Middle frontal gyrus (tissue), 1 donor: ENCODE results near the gene TRIM36.

ENCODE experiments used
- DNase-seq: peaks from one replicate; pipeline ENCODE4 v3.0.0-alpha.2; 2015; ENCODE audit warnings: low spot score; ENCODE audit errors: extremely low spot score

The TRIM36 gene, protein sequence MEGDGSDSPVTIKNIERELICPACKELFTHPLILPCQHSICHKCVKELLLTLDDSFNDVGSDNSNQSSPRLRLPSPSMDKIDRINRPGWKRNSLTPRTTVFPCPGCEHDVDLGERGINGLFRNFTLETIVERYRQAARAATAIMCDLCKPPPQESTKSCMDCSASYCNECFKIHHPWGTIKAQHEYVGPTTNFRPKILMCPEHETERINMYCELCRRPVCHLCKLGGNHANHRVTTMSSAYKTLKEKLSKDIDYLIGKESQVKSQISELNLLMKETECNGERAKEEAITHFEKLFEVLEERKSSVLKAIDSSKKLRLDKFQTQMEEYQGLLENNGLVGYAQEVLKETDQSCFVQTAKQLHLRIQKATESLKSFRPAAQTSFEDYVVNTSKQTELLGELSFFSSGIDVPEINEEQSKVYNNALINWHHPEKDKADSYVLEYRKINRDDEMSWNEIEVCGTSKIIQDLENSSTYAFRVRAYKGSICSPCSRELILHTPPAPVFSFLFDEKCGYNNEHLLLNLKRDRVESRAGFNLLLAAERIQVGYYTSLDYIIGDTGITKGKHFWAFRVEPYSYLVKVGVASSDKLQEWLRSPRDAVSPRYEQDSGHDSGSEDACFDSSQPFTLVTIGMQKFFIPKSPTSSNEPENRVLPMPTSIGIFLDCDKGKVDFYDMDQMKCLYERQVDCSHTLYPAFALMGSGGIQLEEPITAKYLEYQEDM

DNA sequence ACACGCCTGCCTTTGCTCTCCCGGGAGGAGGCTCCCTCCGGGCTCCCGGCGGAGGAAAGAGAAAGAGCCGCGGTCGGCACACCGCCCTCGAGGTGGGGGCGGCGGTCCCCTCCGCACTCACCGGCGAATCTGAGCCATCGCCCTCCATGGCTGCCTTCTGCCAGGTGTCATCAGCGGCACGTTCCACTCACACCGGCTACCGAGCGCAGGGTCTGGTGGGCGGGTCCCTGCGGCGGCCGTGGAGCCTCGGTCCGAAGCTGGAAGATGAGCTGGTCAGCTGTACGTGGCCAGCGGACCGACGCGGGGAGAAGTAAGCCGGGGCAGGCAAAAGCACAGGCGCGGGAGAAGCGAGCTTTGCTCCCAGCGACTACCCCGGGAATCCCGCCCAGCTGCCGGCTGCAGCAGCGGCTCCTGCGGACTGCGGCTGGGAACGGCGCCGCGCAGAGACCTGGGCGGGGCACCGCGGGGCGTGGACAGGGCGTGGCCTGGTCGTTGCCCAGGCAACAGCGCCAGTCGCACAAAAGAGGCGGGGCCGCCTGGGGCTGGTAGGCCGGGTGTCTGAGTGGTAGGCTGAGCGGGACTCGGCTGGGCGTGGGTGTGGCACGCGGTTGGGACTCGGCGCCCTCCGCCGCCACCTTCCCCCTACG is at the start of gene TRIM36:
Gene TRIM36, minus strand, starts transcription at position 422 of the 647 bp plus-strand sequence. Its CDS starts 274 bp downstream, at position 148.
- peak; percentile 73 for DNase-seq

DNA sequence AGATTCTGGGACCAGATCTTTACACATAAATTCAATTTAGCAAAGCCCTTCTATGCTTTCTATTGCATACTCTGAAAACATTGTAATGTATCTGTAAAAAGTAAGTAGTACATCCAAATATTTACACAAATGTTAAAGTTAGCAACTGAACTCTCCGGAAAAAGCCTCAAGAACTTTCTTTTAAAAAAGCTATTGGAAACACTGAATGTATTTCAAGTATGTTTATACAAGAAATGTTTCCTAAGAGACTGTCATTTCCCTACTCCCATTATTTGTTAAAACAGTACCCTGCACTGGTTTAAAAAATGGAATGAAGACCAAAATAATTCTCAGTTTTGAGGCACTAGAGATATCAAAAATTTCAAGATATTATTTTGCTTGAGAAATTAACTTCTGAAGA is 44.8 kb upstream of the TRIM36 start:
- DNase-seq, result no peak

DNA sequence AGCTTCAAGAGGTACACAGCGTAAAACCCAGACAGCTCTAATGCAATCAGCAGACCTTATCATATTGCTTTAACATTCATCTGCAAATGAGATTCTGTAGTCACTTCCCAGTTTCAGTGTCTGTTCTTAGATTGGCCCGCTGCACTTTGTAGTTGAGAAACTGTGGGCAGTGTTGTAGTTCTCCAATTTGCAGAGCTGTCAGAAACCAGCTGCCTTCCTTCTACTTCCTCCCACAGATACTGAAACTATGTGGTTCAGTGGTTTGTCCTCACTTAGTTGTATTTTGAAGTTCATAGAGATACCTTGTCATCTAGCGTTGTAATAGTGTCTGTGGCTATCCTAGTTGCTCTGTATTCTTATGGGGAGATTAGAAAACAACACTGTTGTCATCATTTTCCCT is 39.6 kb upstream of the TRIM36 start:
- DNase-seq, result peak; percentile 43

DNA sequence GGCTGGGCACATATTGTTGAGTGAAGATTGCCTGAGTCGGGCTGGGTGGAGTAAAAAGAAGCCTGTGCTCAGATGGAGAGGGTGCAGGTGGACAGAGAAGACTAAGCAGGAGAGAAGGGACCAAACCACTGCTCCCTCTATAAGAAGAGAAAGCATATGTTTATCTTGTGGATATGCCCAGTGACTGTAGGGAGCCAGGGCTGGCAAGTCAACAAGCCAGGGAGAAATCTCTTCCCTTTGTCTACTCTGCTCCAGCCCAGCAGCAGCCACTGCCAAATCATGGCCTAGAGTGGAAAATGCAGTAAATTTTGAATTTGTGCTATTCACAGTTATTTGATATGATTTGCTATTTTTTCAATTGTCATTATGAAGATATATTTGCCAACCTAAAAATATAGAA is 33.2 kb upstream of the TRIM36 start:
- DNase-seq, result no peak

DNA sequence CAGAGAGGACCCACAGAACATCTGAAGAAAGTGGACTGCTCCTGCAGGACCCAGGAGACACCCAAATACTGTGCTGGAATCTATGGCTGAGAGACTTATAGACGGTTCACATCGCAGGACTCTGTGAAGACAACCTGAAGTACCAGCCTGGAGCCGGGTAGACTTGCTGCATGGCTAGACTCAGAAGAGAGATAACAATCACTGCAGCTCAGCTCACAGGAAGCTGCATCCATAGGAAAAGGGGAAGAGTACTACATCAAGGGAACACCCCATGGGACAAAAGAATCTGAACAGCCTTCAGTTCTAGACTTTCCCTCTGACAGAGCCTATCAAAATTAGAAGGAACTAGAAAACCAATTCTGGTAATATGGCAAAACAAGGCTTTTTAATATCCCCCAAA is 26.5 kb upstream of the TRIM36 start:
- no peak for DNase-seq

DNA sequence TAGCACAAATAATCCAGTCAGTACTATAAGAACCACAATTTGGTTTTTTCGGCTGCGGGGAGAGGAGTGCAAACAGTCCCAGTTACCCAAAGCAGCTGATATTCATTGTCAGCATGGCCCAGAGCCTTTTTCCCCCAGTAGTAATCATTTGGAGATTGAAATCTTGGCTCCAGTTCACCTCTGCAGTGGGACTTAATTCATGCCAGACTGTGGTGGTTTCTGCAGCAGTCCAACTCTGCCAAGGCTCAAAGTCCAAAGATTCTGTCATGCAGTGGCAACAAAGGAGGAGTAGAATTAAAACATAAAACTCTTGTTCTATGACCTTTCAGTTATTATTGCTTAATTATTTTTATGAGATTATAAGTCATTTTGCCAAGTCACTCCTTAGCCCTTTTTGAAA is 25.0 kb upstream of the TRIM36 start:
- no peak for DNase-seq

DNA sequence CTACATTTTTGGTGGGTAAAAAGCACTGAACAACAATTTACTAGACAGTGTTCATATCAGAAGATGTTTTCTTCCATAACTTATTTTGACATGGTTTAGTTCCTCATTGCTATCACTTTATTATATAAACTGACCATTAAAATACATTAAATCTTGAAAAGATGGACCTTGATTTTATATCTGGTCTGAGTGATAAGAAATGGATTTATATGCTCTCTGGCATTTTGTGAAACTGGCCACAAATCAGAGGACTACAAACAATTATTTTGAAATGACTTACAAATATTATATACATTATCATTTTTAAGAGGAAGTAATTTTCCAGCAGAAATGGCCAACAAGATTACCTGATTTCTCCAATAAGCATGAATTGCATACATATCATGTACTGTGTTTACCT is 23.6 kb upstream of the TRIM36 start:
- no peak for DNase-seq

DNA sequence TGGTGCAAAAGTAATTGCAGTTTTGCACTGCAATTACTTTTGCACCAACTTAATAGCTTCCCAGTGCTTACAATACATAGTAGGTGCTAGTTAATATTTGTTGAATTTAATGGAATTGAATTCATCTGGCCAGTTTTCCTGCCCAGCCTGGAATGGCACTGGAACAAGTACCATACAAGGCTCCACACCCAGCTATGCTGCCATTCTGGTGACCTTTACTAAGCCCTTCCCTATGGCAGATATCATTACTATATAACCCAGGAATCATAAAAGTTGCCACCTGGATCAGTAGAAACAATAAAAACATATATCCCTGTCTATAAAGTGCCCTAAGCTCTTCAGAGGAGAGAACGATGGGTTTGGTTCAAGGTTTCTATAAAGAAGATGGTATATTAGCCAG is 22.4 kb upstream of the TRIM36 start:
- DNase-seq, result no peak

DNA sequence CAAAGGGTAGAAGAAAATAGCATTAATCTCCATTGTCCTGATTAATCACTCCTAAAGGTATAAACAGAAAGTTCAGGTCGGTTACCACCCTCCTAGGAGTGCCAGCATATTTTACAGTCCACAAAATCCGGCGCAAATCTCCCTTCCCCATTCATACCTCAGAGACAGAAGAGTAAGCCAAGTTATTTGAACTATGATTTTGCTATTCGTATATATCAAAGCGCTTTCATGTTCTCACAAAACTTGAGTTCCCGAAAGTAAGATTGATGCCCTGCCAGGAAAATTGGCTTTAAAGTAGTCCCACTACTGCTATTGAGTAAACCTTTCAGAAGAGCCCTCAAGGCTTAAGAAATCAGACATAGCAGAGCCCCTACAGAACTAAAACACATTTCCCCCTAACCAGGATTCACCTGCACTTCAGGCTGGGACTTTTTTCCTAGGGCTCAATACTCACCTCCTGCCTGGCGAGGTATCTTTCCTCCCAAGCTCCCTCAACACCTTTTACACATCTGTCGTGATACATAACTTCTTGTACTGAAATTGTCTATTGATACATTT is 21.8 kb upstream of the TRIM36 start:
- no peak for DNase-seq

DNA sequence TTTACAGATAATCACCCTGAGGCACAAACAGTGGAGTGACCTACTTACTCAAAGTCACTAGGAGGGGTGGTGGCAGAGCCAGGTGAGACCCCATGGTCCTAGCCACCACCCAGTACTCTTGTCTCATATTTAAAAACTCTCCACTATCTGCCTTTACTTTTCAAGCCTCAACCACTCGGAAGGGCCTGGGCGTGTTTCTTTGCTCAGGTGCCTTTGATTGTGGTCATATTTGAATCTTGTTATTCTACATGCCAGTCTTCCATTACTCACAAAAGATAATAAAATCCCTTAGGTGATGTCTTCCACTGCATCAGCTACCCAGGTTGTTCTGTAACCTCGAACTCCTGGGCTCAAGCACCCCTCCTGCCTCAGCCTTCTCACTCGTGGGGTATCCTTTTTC is 20.7 kb upstream of the TRIM36 start:
- DNase-seq, result no peak

DNA sequence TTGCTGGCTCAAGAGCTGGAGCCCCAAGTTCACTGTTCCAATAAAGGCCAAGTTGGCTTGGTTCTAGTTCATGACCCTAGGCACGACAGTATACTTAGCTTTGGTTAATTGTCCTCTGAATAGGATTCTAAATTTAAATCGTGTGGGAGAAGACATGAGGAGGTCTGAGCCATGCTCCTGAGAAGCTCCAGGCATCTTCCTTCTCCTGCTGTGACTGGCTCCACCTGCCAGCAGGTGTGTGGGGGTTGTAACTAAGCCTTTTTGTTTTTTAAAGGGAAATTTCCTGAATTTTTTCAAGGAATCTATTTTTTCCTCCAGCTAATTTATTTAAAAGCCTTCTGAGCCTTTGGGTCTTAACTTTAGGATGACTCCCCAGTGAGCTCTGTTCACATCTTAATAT is 20.2 kb upstream of the TRIM36 start:
- no peak for DNase-seq

DNA sequence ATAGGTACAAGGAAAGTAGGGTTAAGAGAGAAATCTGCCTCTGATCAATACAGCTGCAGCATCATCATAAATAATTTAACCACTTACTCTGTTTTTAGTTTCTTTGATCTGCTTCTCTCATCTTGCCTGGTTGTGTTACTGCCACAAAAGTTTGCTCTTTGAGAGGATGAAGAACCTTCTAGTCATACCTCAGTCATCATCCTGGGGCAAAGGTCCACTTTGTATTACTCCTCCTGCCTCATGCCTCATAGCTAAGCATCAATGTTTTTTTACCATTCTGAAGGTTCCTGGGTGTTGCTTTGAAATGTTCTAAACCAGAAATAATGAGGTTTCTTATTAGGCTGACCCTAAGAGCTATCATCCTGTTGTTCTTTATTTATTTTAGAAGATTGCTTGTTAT is 17.1 kb upstream of the TRIM36 start:
- DNase-seq, result no peak

DNA sequence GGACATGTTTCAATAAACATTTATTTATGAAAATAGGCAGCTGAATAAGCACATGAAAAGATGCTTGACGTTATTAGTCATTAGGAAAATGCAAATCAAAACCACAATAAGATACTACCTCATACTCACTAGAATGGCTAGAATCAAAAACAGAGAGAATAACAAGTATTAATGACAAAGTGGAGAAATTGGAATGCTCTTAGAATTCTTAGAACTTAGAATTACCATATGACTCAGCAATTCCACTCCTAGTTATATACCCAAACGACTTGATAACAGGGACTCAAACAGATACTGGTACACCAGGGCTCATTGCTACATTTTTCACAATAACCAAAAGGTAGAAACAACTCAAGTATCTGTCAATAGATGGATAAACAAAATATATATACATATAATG is 15.1 kb upstream of the TRIM36 start:
- no peak for DNase-seq

DNA sequence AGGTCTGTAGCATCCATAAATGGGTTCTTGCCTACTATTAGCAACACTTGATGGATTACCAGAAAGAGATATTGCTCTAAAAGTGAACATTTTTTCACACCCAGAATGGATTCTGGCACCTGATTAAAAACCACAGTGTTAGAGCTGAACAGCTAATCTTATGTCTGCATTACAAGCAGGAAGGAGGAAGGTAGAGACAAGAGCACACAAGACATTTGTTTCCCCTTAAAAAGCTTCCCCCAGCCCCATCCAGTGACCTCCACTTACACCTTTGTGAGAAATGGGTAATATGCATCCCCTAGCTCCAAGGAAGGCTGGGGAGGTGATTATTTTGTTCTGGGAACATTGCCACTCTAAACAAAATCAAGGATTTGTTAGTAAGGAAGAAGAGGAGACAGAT is 12.0 kb upstream of the TRIM36 start:
- no peak for DNase-seq

DNA sequence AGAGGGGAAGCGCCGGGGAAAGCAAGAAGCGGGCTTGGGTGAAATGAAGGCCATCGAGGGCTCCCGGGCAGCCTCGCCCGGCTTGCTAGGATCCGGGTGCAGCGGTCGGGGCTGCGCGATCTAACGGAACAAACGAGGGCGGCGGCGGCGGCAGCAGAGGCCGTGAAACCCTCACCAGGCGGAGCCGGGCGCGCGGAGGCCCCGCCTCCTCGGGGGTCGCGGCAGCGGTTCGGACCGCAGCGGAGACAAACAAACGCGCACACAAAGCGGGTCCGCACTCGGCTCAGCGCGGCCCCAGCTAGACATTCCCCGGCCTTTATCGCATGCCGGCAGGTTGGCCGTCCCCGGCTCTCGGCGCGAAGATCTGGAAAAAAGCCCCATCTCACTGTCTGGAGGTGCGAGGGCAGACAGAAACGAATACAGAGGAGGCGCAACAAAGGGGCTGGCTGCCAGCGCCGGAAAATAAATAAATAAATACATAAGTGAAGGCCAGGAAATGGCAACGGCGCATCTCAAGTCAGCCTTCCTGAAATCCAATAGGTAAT is 10.5 kb upstream of the TRIM36 start:
- no peak for DNase-seq

DNA sequence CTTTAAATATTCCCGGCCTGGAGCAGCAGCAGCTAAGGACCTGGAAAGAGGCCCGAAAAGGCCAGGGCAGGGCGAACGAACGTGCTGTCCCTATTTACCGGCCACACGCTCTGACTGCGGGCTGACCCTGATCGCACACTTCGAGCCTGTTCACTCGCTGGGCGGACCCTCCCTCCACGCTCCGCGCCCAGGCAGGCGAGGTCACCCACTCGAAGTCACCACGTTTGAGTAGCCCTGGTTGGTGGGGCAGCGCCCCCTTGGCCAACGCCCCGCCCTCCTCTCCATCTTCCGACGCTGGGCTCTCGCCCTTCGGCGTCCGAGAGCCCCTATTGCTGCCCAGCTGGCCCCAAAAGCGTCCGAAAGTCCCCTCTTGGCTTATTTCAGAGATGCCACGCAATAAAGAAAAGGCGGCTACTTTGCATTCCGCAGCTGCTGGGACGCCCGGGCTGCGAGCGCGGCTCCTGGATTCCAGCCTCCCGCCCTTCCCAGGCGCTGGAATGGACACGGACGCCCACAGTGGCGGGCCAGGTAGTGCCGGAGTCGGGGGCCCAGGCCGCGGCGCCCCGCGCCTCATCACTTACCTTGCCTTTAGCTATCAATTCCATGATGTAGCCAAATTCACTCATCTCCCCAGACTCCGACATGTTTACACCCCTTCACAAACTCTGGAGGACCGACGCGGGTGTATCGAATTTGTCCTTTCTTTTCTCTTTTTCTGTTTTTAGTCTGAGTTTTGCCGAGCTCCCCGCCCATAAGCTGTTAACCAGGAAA is 9.9 kb upstream of the TRIM36 start:
- DNase-seq, result no peak

DNA sequence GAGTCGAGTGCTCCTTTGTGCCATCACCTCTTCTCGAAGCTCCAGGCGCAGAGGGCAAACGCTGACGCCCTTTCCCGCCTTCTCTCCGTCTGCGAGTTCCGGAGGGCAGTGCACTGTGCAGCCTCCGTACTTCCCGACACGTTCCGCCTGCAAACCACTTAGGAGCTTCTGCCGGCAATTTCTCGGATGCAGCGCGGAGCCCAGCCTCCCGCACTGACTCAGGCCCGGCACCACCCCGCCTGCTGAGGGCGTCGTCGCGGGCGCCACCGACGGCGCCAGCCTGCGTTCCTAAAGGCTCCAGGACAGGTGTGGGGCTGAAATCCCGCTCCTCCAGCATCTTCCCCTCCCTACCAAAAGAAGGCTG is 9.3 kb upstream of the TRIM36 start:
- no peak for DNase-seq

DNA sequence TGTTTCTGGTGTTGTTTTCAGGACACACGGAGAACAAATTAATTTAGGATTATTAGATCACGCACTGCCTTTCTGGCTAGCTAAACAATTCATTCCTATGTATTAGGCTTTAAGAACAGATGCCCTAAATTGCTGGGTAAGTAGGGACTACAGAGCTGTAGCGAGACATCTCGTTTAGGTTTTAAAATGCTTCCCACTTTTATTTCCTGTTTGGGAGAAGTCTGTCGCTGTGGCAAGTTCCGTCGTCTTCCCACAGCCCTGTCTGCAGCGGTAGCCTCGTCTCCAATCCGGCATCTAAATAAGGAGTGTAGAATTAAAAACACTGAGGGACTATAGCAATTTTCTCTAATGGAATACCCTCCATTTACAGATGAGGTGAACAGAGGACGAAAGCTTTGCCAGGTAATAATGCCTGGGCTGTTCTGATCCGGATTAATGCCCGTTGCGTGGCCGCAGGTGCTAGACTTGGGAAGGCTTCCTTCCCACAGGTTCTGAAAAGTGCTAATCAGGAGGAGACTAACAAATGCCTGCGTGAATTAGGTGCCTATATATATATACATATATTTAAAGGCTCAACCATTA is 1.3 kb upstream of the TRIM36 start:
- no peak for DNase-seq

DNA sequence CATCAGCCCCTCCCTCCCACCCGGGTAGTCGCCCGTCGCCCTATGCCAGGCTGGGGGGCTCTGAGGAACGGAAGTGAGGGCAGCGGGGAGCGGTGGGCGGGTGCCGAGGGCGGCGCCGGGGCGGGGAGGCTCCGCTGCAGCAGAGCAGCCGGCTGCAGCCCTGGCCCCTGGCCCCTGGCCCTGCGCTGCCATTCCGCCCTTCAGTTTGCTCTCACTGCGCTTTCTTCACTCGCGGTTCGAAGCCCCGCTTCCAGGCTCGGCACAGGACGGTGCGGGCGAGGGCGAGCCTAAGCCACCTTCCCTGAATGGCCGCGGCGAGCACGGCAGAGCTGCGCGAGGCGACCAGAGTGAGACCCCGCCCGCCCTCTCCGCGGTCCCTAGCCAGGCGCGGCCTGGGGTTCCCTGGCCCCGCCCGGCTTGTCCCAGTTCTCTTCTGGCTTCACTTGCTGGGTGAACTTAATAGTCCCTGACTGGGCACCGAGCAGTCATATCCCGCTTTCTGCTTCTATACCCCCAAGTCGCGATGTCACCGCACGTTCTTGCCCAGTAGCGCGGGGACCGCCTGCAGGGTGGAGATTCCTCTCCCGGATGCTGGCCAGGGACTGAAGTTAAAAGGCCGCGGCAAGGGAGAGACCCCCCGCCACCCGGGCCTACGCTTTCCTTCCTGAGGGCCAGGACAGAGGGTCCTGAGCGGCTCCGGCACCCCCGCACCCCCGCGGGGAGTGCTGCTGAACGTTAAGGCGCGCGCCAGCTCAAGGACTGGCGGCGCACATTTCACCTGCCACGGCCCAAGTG is 623 bp upstream of the TRIM36 start:
- no peak for DNase-seq
